Neural cell (in vitro differentiated cells): ENCODE measurements around the gene NDST1. TPM values are rescaled to one million over a fixed set of nuclear protein-coding genes. Genes with fewer than 3 reads are reported as not detected.
"Not testable (repeated sequence)": the region's sequence is repeated elsewhere in the genome, so short reads cannot be mapped to it uniquely, and the experiment has no call there.

Experiments used
- H2AFZ ChIP-seq: fragments of 200-600, 300-800 bp; sonication (generic), shearing (Covaris generic); 2 replicates; pipeline ENCODE4 v1.6.0; 2014; ENCODE audit warnings: low read depth, mild to moderate bottlenecking, antibody characterized with exemption, low read length, moderate library complexity
- H3F3A ChIP-seq: fragments of 200-600 bp; shearing (Covaris generic); 2 replicates; pipeline ENCODE4 v1.6.1; 2016; ENCODE audit warnings: mild to moderate bottlenecking, moderate library complexity, mixed read lengths, antibody characterized with exemption, low read length; ENCODE audit not compliant: insufficient read depth, poor library complexity, severe bottlenecking
- H3K27ac ChIP-seq: fragments of 200-600, 300-800 bp; sonication (generic), shearing (Covaris generic); 2 replicates; pipeline ENCODE4 v1.5.1; 2014; ENCODE audit warnings: mild to moderate bottlenecking, low read length, moderate library complexity
- H3K27me3 ChIP-seq: fragments of 300-800, 200-600 bp; sonication (generic), shearing (Covaris generic); 2 replicates; pipeline ENCODE4 v1.6.0; 2014; ENCODE audit warnings: mild to moderate bottlenecking, low read depth, low read length, moderate library complexity; ENCODE audit not compliant: insufficient read depth
- H3K36me3 ChIP-seq: fragments of 300-800, 200-600 bp; sonication (generic), shearing (Covaris generic); 2 replicates; pipeline ENCODE4 v1.5.1; 2014; ENCODE audit warnings: mild to moderate bottlenecking, antibody characterized with exemption, low read length, moderate library complexity; ENCODE audit not compliant: insufficient read depth
- H3K4me2 ChIP-seq: fragments of 300-800, 200-600 bp; sonication (generic), shearing (Covaris generic); 2 replicates; pipeline ENCODE4 v1.6.0; 2014; ENCODE audit warnings: mild to moderate bottlenecking, low read length
- H3K4me3 ChIP-seq: fragments of 300-800, 200-600 bp; sonication (generic), shearing (Covaris generic); 2 replicates; pipeline ENCODE4 v1.5.1; 2014; ENCODE audit warnings: mild to moderate bottlenecking, low read length, moderate library complexity
- H3K79me2 ChIP-seq: fragments of 200-600 bp; shearing (Covaris generic); replicated peaks from 2 replicates; pipeline ENCODE4 v1.6.0; 2014; ENCODE audit warnings: mild to moderate bottlenecking, low read length, moderate library complexity; ENCODE audit not compliant: insufficient read depth
- H3K9ac ChIP-seq: fragments of 300-800, 200-600 bp; sonication (generic), shearing (Covaris generic); 2 replicates; pipeline ENCODE4 v1.6.1; 2016; ENCODE audit warnings: mild to moderate bottlenecking, low read length, mixed read lengths
- H3K9me2 ChIP-seq: fragments of 200-600 bp; shearing (Covaris generic); 2 replicates; pipeline ENCODE4 v1.6.1; 2016; ENCODE audit warnings: mild to moderate bottlenecking, low read length, mixed read lengths; ENCODE audit not compliant: insufficient read depth
- H3K9me3 ChIP-seq: fragments of 200-600, 300-800 bp; sonication (generic), shearing (Covaris generic); 2 replicates; pipeline ENCODE4 v1.6.1; 2016; ENCODE audit warnings: mild to moderate bottlenecking, mixed run types, low read length, moderate library complexity, mixed read lengths
- H4K20me1 ChIP-seq: fragments of 200-600 bp; shearing (Covaris generic); 2 replicates; pipeline ENCODE4 v1.6.1; 2016; ENCODE audit warnings: mild to moderate bottlenecking, mixed run types; ENCODE audit not compliant: insufficient read depth
- EP300 ChIP-seq: fragments of 450-650 bp; conservative IDR thresholded peaks from 2 replicates; pipeline ENCODE4 v1.6.1; 2014; ENCODE audit warnings: antibody characterized with exemption, mild to moderate bottlenecking, moderate library complexity; ENCODE audit not compliant: poor library complexity, severe bottlenecking
- EZH2 ChIP-seq: fragments of 200-600, 300-800 bp; shearing (Covaris generic), sonication (generic); IDR thresholded peaks from 2 replicates; pipeline ENCODE4 v1.6.1; 2014; ENCODE audit warnings: antibody characterized with exemption, low read length, borderline replicate concordance, mild to moderate bottlenecking; ENCODE audit not compliant: insufficient read depth, poor library complexity, severe bottlenecking
- MXI1 ChIP-seq: fragments of 450-650 bp; conservative IDR thresholded peaks from 2 replicates; pipeline ENCODE4 v1.6.1; 2014; ENCODE audit warnings: antibody characterized with exemption, mild to moderate bottlenecking; ENCODE audit not compliant: poor library complexity, severe bottlenecking
- POLR2AphosphoS5 ChIP-seq: IDR thresholded peaks from 2 replicates; pipeline ENCODE4 v1.6.1; 2012
- RAD21 ChIP-seq: fragments of 450-650 bp; conservative IDR thresholded peaks from 2 replicates; pipeline ENCODE4 v1.6.1; 2014; ENCODE audit warnings: antibody characterized with exemption, mild to moderate bottlenecking, moderate library complexity
- SMC3 ChIP-seq: fragments of 450-650 bp; conservative IDR thresholded peaks from 2 replicates; pipeline ENCODE4 v1.6.1; 2014; ENCODE audit warnings: antibody characterized with exemption, mild to moderate bottlenecking, moderate library complexity; ENCODE audit not compliant: poor library complexity
- TAF1 ChIP-seq: IDR thresholded peaks from 2 replicates; pipeline ENCODE4 v1.6.1; 2012; ENCODE audit warnings: low read depth
- polyA plus RNA-seq: library from polyadenylated mRNA; depleted of rRNA; stranded (reverse); fragments of >200 nt; gene quantifications from 2 replicates; pipeline ENCODE4 v1.2.3, GENCODE V29; 2014
- TF ChIP-seq, protein P1 (sequence below): IDR thresholded peaks from 2 replicates; pipeline ENCODE4 v1.6.1; 2012; ENCODE audit warnings: borderline replicate concordance
- TF ChIP-seq, protein P2 (sequence below): fragments of 450-650 bp; IDR thresholded peaks from 2 replicates; pipeline ENCODE4 v1.5.1; 2014; ENCODE audit warnings: antibody characterized with exemption, mild to moderate bottlenecking, moderate library complexity; ENCODE audit not compliant: poor library complexity, severe bottlenecking

Gene NDST1
- polyA plus RNA-seq, 1 donor from 2014 or later: 15.6 TPM

DNA sequence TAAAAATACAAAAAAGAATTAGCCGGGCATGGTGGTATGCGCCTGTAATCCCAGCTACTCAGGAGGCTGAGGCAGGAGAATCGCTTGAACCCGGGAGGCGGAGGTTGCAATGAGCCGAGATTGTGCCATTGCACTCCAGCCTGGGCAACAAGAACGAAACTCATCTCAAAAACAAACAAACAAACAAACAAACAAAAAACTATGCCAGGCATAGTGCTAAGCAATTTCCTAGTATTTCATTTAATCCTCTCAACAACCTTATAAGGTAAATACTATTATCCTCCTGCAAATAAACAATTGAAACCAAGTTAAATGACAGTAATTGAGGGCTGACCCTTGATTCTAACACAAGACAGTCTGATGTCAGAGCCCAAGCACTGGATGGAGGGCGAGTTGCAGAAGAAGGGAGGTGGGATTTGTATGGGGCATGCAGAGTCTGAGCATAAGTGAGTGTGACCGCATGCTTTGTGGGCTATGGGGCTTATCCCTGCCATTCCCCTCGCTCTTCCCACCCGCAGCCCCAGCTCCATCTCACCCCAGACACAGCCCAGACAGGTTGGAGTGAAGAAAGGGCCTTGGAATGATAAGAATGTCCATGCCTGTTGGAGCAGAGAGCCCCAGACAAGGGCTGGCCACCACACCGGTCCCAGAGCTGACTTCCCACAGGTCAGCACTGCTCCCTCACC lies 34.1 kb upstream of the NDST1 start:
- Histone ChIP-seq H3K79me2 (no peaks in the 10 kb centered on the region), H3K9me3 (no peaks in the 10 kb centered on the region), H3K27me3 (no peaks in the 10 kb centered on the region), H3K36me3 (no peaks in the 10 kb centered on the region), H3K4me3 (no peak overlapping the region), H3K27ac (no peak overlapping the region), H2AFZ (no peak overlapping the region), H3K4me2 (no peak overlapping the region), H3F3A (no peaks in the 10 kb centered on the region), H3K9me2 (no peaks in the 10 kb centered on the region), H3K9ac (no peak overlapping the region), H4K20me1 (no peaks in the 10 kb centered on the region)
- no peak for TF ChIP-seq MXI1
- no peak for TF ChIP-seq POLR2AphosphoS5
- TF ChIP-seq, protein P1, sequence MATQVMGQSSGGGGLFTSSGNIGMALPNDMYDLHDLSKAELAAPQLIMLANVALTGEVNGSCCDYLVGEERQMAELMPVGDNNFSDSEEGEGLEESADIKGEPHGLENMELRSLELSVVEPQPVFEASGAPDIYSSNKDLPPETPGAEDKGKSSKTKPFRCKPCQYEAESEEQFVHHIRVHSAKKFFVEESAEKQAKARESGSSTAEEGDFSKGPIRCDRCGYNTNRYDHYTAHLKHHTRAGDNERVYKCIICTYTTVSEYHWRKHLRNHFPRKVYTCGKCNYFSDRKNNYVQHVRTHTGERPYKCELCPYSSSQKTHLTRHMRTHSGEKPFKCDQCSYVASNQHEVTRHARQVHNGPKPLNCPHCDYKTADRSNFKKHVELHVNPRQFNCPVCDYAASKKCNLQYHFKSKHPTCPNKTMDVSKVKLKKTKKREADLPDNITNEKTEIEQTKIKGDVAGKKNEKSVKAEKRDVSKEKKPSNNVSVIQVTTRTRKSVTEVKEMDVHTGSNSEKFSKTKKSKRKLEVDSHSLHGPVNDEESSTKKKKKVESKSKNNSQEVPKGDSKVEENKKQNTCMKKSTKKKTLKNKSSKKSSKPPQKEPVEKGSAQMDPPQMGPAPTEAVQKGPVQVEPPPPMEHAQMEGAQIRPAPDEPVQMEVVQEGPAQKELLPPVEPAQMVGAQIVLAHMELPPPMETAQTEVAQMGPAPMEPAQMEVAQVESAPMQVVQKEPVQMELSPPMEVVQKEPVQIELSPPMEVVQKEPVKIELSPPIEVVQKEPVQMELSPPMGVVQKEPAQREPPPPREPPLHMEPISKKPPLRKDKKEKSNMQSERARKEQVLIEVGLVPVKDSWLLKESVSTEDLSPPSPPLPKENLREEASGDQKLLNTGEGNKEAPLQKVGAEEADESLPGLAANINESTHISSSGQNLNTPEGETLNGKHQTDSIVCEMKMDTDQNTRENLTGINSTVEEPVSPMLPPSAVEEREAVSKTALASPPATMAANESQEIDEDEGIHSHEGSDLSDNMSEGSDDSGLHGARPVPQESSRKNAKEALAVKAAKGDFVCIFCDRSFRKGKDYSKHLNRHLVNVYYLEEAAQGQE: no peak
- TF ChIP-seq EP300: no peak
- TF ChIP-seq SMC3: no peak
- TF ChIP-seq TAF1: no peak
- no peak for TF ChIP-seq EZH2
- TF ChIP-seq, protein P2, sequence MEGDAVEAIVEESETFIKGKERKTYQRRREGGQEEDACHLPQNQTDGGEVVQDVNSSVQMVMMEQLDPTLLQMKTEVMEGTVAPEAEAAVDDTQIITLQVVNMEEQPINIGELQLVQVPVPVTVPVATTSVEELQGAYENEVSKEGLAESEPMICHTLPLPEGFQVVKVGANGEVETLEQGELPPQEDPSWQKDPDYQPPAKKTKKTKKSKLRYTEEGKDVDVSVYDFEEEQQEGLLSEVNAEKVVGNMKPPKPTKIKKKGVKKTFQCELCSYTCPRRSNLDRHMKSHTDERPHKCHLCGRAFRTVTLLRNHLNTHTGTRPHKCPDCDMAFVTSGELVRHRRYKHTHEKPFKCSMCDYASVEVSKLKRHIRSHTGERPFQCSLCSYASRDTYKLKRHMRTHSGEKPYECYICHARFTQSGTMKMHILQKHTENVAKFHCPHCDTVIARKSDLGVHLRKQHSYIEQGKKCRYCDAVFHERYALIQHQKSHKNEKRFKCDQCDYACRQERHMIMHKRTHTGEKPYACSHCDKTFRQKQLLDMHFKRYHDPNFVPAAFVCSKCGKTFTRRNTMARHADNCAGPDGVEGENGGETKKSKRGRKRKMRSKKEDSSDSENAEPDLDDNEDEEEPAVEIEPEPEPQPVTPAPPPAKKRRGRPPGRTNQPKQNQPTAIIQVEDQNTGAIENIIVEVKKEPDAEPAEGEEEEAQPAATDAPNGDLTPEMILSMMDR: no peak
- TF ChIP-seq RAD21: no peak

DNA sequence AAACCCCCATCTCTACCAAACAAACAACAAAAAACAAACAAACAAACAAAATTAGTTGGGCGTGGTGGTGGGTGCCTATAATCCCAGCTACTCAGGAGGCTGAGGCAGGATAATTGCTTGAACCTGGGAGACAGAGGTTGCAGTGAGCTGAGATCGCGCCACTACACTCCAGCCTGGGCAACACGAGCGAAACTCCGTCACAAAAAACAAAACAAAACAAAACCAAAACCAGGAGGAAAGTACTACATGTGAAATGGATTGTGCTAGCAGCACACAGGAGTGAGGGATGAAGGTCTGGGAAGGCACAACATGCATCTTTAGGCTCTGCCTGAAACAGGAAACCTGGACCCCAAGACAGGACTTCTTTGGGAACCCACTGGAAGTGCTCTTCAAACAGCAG lies 31.4 kb upstream of the NDST1 start:
- not testable (repeated sequence) for H3K9me3 ChIP-seq, H3K4me2 ChIP-seq, H3K4me3 ChIP-seq, H3K27me3 ChIP-seq, H4K20me1 ChIP-seq, H3K9me2 ChIP-seq, H3K79me2 ChIP-seq, H2AFZ ChIP-seq, H3K27ac ChIP-seq, H3F3A ChIP-seq, H3K36me3 ChIP-seq, H3K9ac ChIP-seq

DNA sequence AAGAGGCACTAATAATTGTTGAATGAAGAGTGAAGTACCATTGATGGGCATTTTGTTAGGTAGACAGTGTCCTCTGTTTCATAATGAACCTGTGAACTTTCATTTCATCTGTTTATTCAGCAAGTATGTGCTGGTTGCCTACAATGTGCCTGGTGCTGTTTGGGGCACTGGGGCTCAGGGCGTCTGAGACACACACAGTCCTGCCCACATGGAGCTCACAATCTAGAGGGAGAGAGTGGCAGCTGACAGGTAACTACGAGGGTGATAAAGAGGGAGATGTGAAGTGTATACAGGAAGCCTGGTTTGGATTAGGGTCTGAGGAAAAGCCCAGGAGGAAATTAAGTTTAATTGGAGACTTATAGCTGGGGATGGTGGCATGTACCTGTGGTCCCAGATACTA lies 28.5 kb upstream of the NDST1 start:
- Histone ChIP-seq H2AFZ (no peak overlapping the region), H3K9me3 (no peaks in the 10 kb centered on the region), H3K27ac (no peak overlapping the region), H3K9me2 (no peaks in the 10 kb centered on the region), H3K79me2 (no peaks in the 10 kb centered on the region), H4K20me1 (no peaks in the 10 kb centered on the region), H3F3A (no peaks in the 10 kb centered on the region), H3K4me2 (no peak overlapping the region), H3K36me3 (no peaks in the 10 kb centered on the region), H3K4me3 (no peak overlapping the region), H3K9ac (no peak overlapping the region), H3K27me3 (no peaks in the 10 kb centered on the region)
- TF ChIP-seq EZH2 (no peak), SMC3 (no peak), MXI1 (no peak), TAF1 (no peak), EP300 (no peak), RAD21 (no peak), POLR2AphosphoS5 (no peak)
- TF ChIP-seq, protein P2: no peak
- TF ChIP-seq, protein P1: no peak
